WTC11 (cell line): Measurements from ENCODE around the gene UBE2V1. TPM values are rescaled to one million over a fixed set of nuclear protein-coding genes. Genes with fewer than 3 reads are reported as not detected.

Source experiments
- ATAC-seq: fragments of 200-7000 bp; cut with Tn5 transposase; 2 replicates; pipeline ENCODE4 v1.10.0; 2021; ENCODE audit warnings: mild to moderate bottlenecking, moderate library complexity
- CTCF ChIA-PET: fragments of 300-600 bp; sonication (Branson Sonifier 250); formaldehyde crosslinking; loops from one replicate; lab custom pipeline; 2021; ENCODE audit warnings: antibody characterized with exemption; lab: Charles Lee
- POLR2A ChIA-PET: fragments of 350-600 bp; sonication (Branson Sonifier 250); formaldehyde crosslinking; loops from one replicate; lab custom pipeline; 2021; ENCODE audit warnings: antibody characterized with exemption; lab: Charles Lee
- DNase-seq: peaks from one replicate; pipeline ENCODE4 v3.0.0; 2021; ENCODE audit warnings: low spot score
- H3K27ac Mint-ChIP-seq: 2 replicates; pipeline ENCODE4 v1.8.0; 2021; ENCODE audit warnings: mixed read lengths
- H3K27me3 Mint-ChIP-seq: 2 replicates; pipeline ENCODE4 v1.8.0; 2021; ENCODE audit warnings: low read depth, mild to moderate bottlenecking, moderate library complexity, mixed read lengths
- H3K36me3 Mint-ChIP-seq: 2 replicates; pipeline ENCODE4 v1.8.0; 2021; ENCODE audit warnings: mixed read lengths
- H3K4me1 Mint-ChIP-seq: 2 replicates; pipeline ENCODE4 v1.8.0; 2022; ENCODE audit warnings: mixed read lengths
- H3K4me3 Mint-ChIP-seq: 2 replicates; pipeline ENCODE4 v1.8.0; 2021; ENCODE audit warnings: mild to moderate bottlenecking, moderate library complexity, mixed read lengths
- H3K9me3 Mint-ChIP-seq: 2 replicates; pipeline ENCODE4 v1.8.0; 2021; ENCODE audit warnings: mixed read lengths
- EMX1 ChIP-seq: fragments of 250-450 bp; sonication (Bioruptor Pico); IDR thresholded peaks from 2 replicates; pipeline ENCODE4 v1.8.0; 2021; ENCODE audit warnings: mild to moderate bottlenecking
- NFATC4 ChIP-seq: fragments of 250-450 bp; sonication (Bioruptor Pico); IDR thresholded peaks from 2 replicates; pipeline ENCODE4 v1.9.0; 2021; ENCODE audit warnings: mild to moderate bottlenecking
- RELA ChIP-seq: sonication (generic); formaldehyde crosslinking; IDR thresholded peaks from 2 replicates; pipeline ENCODE4 v1.8.1; 2022; ENCODE audit warnings: missing genetic modification reagents, mild to moderate bottlenecking, borderline replicate concordance
- ZNF263 ChIP-seq: sonication (generic); formaldehyde crosslinking; IDR thresholded peaks from 2 replicates; pipeline ENCODE4 v1.8.1; 2022; ENCODE audit warnings: low read depth, mild to moderate bottlenecking, moderate library complexity, missing genetic modification reagents
- total RNA-seq: library from RNA; stranded (reverse); gene quantifications from 3 replicates; pipeline ENCODE4 v1.2.3, GENCODE V29; 2021
- TF ChIP-seq, protein P1 (sequence below): sonication (generic); formaldehyde crosslinking; IDR thresholded peaks from 2 replicates; pipeline ENCODE4 v1.8.1; 2023; ENCODE audit warnings: mild to moderate bottlenecking, missing genetic modification reagents, moderate library complexity
- TF ChIP-seq, protein P2 (sequence below): sonication (generic); formaldehyde crosslinking; IDR thresholded peaks from 2 replicates; pipeline ENCODE4 v1.8.1; 2022; ENCODE audit warnings: mild to moderate bottlenecking, missing genetic modification reagents, moderate library complexity, borderline replicate concordance
- TF ChIP-seq, protein P3 (sequence below): sonication (generic); formaldehyde crosslinking; IDR thresholded peaks from 2 replicates; pipeline ENCODE4 v1.8.1; 2023; ENCODE audit warnings: mild to moderate bottlenecking, missing genetic modification reagents, moderate library complexity
- TF ChIP-seq, protein P4 (sequence below): sonication (generic); formaldehyde crosslinking; IDR thresholded peaks from 2 replicates; pipeline ENCODE4 v1.8.1; 2023; ENCODE audit warnings: mild to moderate bottlenecking, missing genetic modification reagents, borderline replicate concordance
- TF ChIP-seq, protein P5 (sequence below): sonication (generic); formaldehyde crosslinking; IDR thresholded peaks from 2 replicates; pipeline ENCODE4 v1.8.1; 2022; ENCODE audit warnings: low read depth, mild to moderate bottlenecking, moderate library complexity, missing genetic modification reagents, borderline replicate concordance
- TF ChIP-seq, protein P6 (sequence below): sonication (generic); formaldehyde crosslinking; conservative IDR thresholded peaks from 2 replicates; pipeline ENCODE4 v1.8.1; 2023; ENCODE audit warnings: mild to moderate bottlenecking, low read depth, missing genetic modification reagents, moderate library complexity

UBE2V1 gene
- total RNA-seq, 1 experiment from 2014 or later: 144 TPM

DNA sequence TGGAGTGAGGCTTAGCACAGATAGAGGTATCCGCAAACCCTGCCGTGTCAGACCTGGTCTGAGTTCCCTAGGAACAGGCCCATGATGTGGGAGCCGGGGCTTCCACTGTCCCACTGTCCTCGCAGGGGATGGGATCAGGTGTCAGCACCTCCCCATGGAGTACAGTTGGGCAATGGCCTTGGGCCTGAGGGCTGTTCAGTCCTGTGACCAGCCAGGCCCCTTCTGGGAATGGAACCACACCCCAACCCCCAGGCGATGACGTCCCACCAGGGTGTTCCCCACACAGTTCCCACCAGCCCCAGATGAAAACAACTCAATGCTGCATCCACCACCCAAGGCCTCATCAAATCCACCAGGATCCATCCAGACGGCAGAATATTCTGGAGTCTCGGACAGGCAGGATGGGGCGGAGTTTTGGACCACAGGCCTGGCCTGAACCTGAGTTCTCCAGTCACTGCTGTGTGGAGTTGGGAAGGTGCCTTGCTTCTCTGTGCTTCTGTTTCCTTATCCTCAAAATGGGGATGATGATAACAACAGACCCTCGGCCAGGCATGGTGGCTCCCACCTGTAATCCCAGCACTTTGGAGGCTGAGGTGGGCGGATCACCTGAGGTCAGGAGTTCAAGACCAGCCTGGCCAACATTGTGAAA, 62.2 kb downstream of the UBE2V1 start:
- ATAC-seq: no peak
- no peaks in the 10 kb centered on the region for H3K27me3 Mint-ChIP-seq
- H3K4me3 Mint-ChIP-seq: no peak overlapping the region
- no peak overlapping the region for H3K27ac Mint-ChIP-seq
- ChIA-PET POLR2A (no interaction called here), CTCF (interaction anchor here (2.6 kb wide), 1 partner anchor 20 kb away, joined by 14 read pairs; no protein-coding TSS in a partner anchor)
- peaks cover 15% of the 10 kb centered on the region for H3K4me1 Mint-ChIP-seq
- TF ChIP-seq, protein P1, sequence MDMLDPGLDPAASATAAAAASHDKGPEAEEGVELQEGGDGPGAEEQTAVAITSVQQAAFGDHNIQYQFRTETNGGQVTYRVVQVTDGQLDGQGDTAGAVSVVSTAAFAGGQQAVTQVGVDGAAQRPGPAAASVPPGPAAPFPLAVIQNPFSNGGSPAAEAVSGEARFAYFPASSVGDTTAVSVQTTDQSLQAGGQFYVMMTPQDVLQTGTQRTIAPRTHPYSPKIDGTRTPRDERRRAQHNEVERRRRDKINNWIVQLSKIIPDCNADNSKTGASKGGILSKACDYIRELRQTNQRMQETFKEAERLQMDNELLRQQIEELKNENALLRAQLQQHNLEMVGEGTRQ: no peak
- TF ChIP-seq NFATC4 (CRISPR knock-in tag) (no peak), ZNF263 (CRISPR knock-in tag) (no peak)
- TF ChIP-seq, protein P2, sequence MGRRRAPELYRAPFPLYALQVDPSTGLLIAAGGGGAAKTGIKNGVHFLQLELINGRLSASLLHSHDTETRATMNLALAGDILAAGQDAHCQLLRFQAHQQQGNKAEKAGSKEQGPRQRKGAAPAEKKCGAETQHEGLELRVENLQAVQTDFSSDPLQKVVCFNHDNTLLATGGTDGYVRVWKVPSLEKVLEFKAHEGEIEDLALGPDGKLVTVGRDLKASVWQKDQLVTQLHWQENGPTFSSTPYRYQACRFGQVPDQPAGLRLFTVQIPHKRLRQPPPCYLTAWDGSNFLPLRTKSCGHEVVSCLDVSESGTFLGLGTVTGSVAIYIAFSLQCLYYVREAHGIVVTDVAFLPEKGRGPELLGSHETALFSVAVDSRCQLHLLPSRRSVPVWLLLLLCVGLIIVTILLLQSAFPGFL (CRISPR knock-in tag): no peak
- DNase-seq: no peak
- H3K36me3 Mint-ChIP-seq: no peaks in the 10 kb centered on the region
- no peaks in the 10 kb centered on the region for H3K9me3 Mint-ChIP-seq

DNA sequence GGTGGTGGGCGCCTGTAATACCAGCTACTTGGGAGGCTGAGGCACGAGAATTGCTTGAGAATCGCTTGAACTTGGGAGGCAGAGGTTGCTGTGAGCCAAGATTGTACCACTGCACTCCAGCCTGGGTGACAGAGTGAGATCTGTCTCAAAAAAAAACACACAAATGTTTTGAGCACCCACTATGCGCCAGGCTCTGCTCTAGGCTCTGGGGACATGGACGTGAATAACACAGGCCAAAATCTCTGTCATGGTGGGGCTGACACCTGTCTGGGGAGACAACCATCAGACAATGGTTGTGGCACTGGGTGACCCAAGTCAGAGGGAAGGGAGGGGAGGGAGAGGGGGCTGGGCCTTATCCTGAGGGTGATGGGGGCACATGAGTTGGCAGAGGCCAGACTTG, 62.7 kb downstream of the UBE2V1 start:
- no peak overlapping the region for H3K4me3 Mint-ChIP-seq
- H3K4me1 Mint-ChIP-seq: peaks cover 10% of the 10 kb centered on the region
- no peaks in the 10 kb centered on the region for H3K36me3 Mint-ChIP-seq
- ChIA-PET POLR2A (no interaction called here), CTCF (interaction anchor here (2.6 kb wide), 1 partner anchor 21 kb away, joined by 14 read pairs; no protein-coding TSS in a partner anchor)
- TF ChIP-seq, protein P3, sequence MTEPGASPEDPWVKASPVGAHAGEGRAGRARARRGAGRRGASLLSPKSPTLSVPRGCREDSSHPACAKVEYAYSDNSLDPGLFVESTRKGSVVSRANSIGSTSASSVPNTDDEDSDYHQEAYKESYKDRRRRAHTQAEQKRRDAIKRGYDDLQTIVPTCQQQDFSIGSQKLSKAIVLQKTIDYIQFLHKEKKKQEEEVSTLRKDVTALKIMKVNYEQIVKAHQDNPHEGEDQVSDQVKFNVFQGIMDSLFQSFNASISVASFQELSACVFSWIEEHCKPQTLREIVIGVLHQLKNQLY (CRISPR knock-in tag): no peak
- TF ChIP-seq RELA (CRISPR knock-in tag) (no peak), EMX1 (no peak)
- TF ChIP-seq, protein P4, sequence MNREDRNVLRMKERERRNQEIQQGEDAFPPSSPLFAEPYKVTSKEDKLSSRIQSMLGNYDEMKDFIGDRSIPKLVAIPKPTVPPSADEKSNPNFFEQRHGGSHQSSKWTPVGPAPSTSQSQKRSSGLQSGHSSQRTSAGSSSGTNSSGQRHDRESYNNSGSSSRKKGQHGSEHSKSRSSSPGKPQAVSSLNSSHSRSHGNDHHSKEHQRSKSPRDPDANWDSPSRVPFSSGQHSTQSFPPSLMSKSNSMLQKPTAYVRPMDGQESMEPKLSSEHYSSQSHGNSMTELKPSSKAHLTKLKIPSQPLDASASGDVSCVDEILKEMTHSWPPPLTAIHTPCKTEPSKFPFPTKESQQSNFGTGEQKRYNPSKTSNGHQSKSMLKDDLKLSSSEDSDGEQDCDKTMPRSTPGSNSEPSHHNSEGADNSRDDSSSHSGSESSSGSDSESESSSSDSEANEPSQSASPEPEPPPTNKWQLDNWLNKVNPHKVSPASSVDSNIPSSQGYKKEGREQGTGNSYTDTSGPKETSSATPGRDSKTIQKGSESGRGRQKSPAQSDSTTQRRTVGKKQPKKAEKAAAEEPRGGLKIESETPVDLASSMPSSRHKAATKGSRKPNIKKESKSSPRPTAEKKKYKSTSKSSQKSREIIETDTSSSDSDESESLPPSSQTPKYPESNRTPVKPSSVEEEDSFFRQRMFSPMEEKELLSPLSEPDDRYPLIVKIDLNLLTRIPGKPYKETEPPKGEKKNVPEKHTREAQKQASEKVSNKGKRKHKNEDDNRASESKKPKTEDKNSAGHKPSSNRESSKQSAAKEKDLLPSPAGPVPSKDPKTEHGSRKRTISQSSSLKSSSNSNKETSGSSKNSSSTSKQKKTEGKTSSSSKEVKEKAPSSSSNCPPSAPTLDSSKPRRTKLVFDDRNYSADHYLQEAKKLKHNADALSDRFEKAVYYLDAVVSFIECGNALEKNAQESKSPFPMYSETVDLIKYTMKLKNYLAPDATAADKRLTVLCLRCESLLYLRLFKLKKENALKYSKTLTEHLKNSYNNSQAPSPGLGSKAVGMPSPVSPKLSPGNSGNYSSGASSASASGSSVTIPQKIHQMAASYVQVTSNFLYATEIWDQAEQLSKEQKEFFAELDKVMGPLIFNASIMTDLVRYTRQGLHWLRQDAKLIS (CRISPR knock-in tag): no peak
- TF ChIP-seq, protein P5, sequence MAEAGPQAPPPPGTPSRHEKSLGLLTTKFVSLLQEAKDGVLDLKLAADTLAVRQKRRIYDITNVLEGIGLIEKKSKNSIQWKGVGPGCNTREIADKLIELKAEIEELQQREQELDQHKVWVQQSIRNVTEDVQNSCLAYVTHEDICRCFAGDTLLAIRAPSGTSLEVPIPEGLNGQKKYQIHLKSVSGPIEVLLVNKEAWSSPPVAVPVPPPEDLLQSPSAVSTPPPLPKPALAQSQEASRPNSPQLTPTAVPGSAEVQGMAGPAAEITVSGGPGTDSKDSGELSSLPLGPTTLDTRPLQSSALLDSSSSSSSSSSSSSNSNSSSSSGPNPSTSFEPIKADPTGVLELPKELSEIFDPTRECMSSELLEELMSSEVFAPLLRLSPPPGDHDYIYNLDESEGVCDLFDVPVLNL (CRISPR knock-in tag): no peak
- TF ChIP-seq, protein P6, sequence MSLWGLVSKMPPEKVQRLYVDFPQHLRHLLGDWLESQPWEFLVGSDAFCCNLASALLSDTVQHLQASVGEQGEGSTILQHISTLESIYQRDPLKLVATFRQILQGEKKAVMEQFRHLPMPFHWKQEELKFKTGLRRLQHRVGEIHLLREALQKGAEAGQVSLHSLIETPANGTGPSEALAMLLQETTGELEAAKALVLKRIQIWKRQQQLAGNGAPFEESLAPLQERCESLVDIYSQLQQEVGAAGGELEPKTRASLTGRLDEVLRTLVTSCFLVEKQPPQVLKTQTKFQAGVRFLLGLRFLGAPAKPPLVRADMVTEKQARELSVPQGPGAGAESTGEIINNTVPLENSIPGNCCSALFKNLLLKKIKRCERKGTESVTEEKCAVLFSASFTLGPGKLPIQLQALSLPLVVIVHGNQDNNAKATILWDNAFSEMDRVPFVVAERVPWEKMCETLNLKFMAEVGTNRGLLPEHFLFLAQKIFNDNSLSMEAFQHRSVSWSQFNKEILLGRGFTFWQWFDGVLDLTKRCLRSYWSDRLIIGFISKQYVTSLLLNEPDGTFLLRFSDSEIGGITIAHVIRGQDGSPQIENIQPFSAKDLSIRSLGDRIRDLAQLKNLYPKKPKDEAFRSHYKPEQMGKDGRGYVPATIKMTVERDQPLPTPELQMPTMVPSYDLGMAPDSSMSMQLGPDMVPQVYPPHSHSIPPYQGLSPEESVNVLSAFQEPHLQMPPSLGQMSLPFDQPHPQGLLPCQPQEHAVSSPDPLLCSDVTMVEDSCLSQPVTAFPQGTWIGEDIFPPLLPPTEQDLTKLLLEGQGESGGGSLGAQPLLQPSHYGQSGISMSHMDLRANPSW (CRISPR knock-in tag): no peak
- H3K27ac Mint-ChIP-seq: no peak overlapping the region
- ATAC-seq: no peak
- no peaks in the 10 kb centered on the region for H3K9me3 Mint-ChIP-seq
- no peaks in the 10 kb centered on the region for H3K27me3 Mint-ChIP-seq
- no peak for DNase-seq
